Calu3 (cell line): ENCODE measurements around the gene SEPTIN11. TPM values are rescaled to one million over a fixed set of nuclear protein-coding genes. Genes with fewer than 3 reads are reported as not detected.

Source experiments
- BruUV-seq: library from RNA; stranded (reverse); fragments of 400-500 nt; replicated peaks from 2 replicates; lab custom pipeline; 2021; lab: Mats Ljungman, UMichigan
- CTCF ChIA-PET: fragments of 300-600 bp; sonication (Branson Sonifier 250); formaldehyde crosslinking; loops from one replicate; lab custom pipeline; 2022; ENCODE audit warnings: antibody characterized with exemption; lab: Charles Lee
- DNase-seq: peaks from one replicate; pipeline ENCODE4 v3.0.0; 2022
- H3K27ac Mint-ChIP-seq: one replicate; pipeline ENCODE4 v1.8.0; 2022; ENCODE audit warnings: mixed read lengths; ENCODE audit not compliant: unreplicated experiment
- H3K27me3 Mint-ChIP-seq: one replicate; pipeline ENCODE4 v1.8.0; 2022; ENCODE audit warnings: mixed read lengths; ENCODE audit not compliant: unreplicated experiment
- H3K36me3 Mint-ChIP-seq: one replicate; pipeline ENCODE4 v1.8.0; 2022; ENCODE audit warnings: mild to moderate bottlenecking, moderate library complexity, mixed read lengths; ENCODE audit not compliant: insufficient read depth, unreplicated experiment
- H3K4me1 Mint-ChIP-seq: one replicate; pipeline ENCODE4 v1.8.0; 2022; ENCODE audit warnings: mild to moderate bottlenecking, low read depth, mixed read lengths; ENCODE audit not compliant: unreplicated experiment
- H3K4me3 Mint-ChIP-seq: one replicate; pipeline ENCODE4 v1.8.0; 2022; ENCODE audit warnings: mild to moderate bottlenecking, low read depth, moderate library complexity, mixed read lengths; ENCODE audit not compliant: unreplicated experiment
- H3K9me3 Mint-ChIP-seq: one replicate; pipeline ENCODE4 v1.8.0; 2022; ENCODE audit warnings: low read depth, mixed read lengths; ENCODE audit not compliant: unreplicated experiment
- intact Hi-C: fragments of 100-400 bp; cut with micrococcal nuclease; formaldehyde crosslinking; loops from one replicate; pipeline ENCODE4 v1.10.0; 2022; ENCODE audit not compliant: unreplicated experiment
- total RNA-seq: library from RNA; stranded (reverse); gene quantifications from 2 replicates; pipeline ENCODE4 v1.2.3, GENCODE V29; 2022
- TF ChIP-seq, protein P1 (sequence below): fragments of 200-600 bp; IDR thresholded peaks from one replicate; pipeline ENCODE4 v1.8.0; 2022; ENCODE audit warnings: antibody characterized with exemption; ENCODE audit not compliant: unreplicated experiment

SEPTIN11 gene
- total RNA-seq, 1 experiment from 2014 or later: 56.2 TPM

DNA sequence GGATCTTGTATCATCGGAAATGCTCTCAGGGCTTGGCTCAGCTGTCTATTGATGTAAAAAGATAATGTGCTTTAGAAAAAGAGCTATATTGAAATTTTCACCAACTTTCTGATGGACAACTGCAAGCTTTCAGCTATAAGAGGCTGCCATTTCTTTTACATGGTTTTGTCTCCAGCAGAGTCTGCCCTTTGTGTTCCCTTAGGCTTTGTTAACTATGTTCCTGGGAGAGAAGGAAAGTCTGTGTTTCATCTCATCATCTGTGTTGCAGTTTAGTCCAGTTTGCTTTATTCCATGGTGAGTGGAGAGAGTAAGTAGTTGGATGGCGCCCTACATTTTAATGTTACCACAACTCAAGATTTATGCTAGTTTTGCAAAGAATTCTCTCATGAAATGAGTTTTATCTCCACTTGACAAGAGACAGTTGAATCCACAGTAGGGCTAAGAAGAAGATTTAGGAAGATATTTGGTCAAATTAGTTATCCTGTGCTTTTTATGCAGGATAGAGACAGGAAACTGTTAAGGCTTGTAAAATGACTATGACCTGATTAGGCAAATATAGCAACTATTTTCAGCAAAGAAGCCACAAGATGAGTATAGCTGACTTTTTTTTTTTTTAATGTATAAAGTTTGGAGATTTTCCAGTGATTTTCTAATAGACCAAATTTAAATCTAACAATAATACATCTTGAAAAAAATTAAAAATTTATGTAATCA lies 16.5 kb downstream of the SEPTIN11 start:
- no peak overlapping the region for H3K4me3 Mint-ChIP-seq
- H3K4me1 Mint-ChIP-seq: peaks cover 2% of the 10 kb centered on the region
- no peak overlapping the region for H3K27ac Mint-ChIP-seq
- H3K36me3 Mint-ChIP-seq: peaks cover 7% of the 10 kb centered on the region
- no peak for DNase-seq
- H3K27me3 Mint-ChIP-seq: no peaks in the 10 kb centered on the region
- no TSS peak for BruUV-seq
- TF ChIP-seq, protein P1, sequence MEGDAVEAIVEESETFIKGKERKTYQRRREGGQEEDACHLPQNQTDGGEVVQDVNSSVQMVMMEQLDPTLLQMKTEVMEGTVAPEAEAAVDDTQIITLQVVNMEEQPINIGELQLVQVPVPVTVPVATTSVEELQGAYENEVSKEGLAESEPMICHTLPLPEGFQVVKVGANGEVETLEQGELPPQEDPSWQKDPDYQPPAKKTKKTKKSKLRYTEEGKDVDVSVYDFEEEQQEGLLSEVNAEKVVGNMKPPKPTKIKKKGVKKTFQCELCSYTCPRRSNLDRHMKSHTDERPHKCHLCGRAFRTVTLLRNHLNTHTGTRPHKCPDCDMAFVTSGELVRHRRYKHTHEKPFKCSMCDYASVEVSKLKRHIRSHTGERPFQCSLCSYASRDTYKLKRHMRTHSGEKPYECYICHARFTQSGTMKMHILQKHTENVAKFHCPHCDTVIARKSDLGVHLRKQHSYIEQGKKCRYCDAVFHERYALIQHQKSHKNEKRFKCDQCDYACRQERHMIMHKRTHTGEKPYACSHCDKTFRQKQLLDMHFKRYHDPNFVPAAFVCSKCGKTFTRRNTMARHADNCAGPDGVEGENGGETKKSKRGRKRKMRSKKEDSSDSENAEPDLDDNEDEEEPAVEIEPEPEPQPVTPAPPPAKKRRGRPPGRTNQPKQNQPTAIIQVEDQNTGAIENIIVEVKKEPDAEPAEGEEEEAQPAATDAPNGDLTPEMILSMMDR: no peak
- CTCF ChIA-PET: interaction anchor here (0.6 kb wide), 1 partner anchor 618 kb away, joined by 5 read pairs; no protein-coding TSS in a partner anchor
- intact Hi-C loops: no loop called here
- peaks cover 2% of the 10 kb centered on the region for H3K9me3 Mint-ChIP-seq

DNA sequence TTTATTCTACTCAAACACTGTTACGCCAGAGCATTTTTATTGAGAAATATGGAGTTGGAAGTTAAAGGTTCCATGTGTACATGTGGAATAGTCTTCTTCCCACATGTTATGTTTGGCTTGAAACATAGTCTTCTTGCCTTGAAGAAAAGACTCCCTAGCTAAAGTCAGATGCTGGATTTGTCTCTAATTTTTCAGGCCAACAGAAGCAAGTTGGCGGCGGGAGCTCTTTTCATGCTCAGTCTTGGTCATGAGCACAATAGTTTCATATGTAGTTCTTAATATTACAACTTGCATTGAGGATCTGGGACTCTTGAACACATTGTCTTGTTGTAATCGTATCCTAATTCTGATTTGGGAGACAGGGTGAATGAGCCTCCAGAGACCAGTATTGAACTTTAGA lies 19.4 kb downstream of the SEPTIN11 start:
- Mint-ChIP-seq H3K4me3 (no peak overlapping the region), H3K4me1 (no peaks in the 10 kb centered on the region), H3K27me3 (no peaks in the 10 kb centered on the region), H3K27ac (no peak overlapping the region), H3K9me3 (peaks cover 2% of the 10 kb centered on the region), H3K36me3 (peaks cover 6% of the 10 kb centered on the region)
- BruUV-seq: no TSS peak
- intact Hi-C loops: no loop called here
- CTCF ChIA-PET: no interaction called here
- DNase-seq: no peak
- TF ChIP-seq, protein P1: no peak

GRCh38 chr4:76969495-76969894 lies 19.9 kb downstream of the SEPTIN11 start:
- no TSS peak for BruUV-seq
- TF ChIP-seq, protein P1: no peak
- no peak for DNase-seq
- H3K27ac Mint-ChIP-seq: no peak overlapping the region
- peaks cover under 1% of the 10 kb centered on the region for H3K36me3 Mint-ChIP-seq
- H3K27me3 Mint-ChIP-seq: no peaks in the 10 kb centered on the region
- CTCF ChIA-PET: no interaction called here
- intact Hi-C loops: no loop called here
- no peak overlapping the region for H3K4me3 Mint-ChIP-seq
- no peaks in the 10 kb centered on the region for H3K4me1 Mint-ChIP-seq
- H3K9me3 Mint-ChIP-seq: no peaks in the 10 kb centered on the region

DNA sequence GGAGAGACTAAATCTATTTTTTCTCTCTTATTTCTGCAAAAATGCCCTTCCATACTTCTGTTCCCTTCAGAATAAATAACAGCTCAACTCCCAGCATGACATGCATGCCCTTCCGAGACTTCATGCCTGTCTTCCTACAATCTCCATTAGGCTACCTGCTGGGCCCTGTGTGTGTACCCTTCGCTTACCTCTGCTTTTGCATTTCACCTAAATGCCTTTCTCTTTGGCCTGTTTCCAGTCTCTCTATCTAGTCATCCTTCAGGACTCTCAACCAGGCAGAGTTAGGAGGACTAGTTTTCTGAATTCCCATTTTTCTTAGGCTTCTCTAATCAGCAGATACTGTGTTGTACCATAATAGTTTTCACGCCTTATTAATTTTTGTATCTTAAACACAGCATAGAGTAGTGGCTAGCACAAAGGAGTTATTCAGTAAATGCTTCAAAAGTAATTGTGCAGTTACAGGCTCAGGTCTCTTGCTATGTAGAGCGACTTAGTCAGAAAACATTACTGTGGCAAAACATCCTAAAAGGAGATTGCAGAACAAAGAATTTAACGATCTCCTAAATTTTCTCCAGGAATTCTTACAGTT lies 20.5 kb downstream of the SEPTIN11 start:
- H3K27ac Mint-ChIP-seq: no peak overlapping the region
- no peaks in the 10 kb centered on the region for H3K27me3 Mint-ChIP-seq
- intact Hi-C loops: no loop called here
- H3K36me3 Mint-ChIP-seq: no peaks in the 10 kb centered on the region
- no peaks in the 10 kb centered on the region for H3K9me3 Mint-ChIP-seq
- TF ChIP-seq, protein P1: no peak
- CTCF ChIA-PET: no interaction called here
- no peak for DNase-seq
- no peaks in the 10 kb centered on the region for H3K4me1 Mint-ChIP-seq
- no TSS peak for BruUV-seq
- H3K4me3 Mint-ChIP-seq: no peak overlapping the region
